HEK293 (cell line): ENCODE measurements around the gene ADK.

Experiments used
- CTCF ChIP-seq: fragments of 450-650 bp; formaldehyde crosslinking; IDR thresholded peaks from 2 replicates; pipeline ENCODE4 v1.5.1; 2016; ENCODE audit warnings: missing biosample characterization, missing genetic modification characterization
- HOXA7 ChIP-seq: sonication (generic); formaldehyde crosslinking; IDR thresholded peaks from 2 replicates; pipeline ENCODE4 v1.8.1; 2022; ENCODE audit warnings: missing genetic modification reagents, borderline replicate concordance
- REPIN1 ChIP-seq: fragments of 450-650 bp; formaldehyde crosslinking; IDR thresholded peaks from 2 replicates; pipeline ENCODE4 v1.5.1; 2017; ENCODE audit warnings: missing biosample characterization, missing genetic modification characterization, low read depth
- ZNF169 ChIP-seq: fragments of 450-650 bp; formaldehyde crosslinking; IDR thresholded peaks from 2 replicates; pipeline ENCODE4 v1.5.1; 2016; ENCODE audit warnings: missing biosample characterization, missing genetic modification characterization
- TF ChIP-seq, protein P1 (sequence below): fragments of 450-650 bp; formaldehyde crosslinking; IDR thresholded peaks from 2 replicates; pipeline ENCODE4 v1.5.1; 2016; ENCODE audit warnings: missing biosample characterization, missing genetic modification characterization

GRCh38 chr10:74658511-74658910 is 507.5 kb downstream of the ADK start:
- TF ChIP-seq HOXA7 (CRISPR knock-in tag) = no peak
- TF ChIP-seq ZNF169 (tag by site-specific recombination) = no peak
- no peak for TF ChIP-seq REPIN1 (tag by site-specific recombination)
- TF ChIP-seq CTCF = no peak
- TF ChIP-seq, protein P1, sequence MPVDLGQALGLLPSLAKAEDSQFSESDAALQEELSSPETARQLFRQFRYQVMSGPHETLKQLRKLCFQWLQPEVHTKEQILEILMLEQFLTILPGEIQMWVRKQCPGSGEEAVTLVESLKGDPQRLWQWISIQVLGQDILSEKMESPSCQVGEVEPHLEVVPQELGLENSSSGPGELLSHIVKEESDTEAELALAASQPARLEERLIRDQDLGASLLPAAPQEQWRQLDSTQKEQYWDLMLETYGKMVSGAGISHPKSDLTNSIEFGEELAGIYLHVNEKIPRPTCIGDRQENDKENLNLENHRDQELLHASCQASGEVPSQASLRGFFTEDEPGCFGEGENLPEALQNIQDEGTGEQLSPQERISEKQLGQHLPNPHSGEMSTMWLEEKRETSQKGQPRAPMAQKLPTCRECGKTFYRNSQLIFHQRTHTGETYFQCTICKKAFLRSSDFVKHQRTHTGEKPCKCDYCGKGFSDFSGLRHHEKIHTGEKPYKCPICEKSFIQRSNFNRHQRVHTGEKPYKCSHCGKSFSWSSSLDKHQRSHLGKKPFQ (tag by site-specific recombination) = no peak
